T-helper 2 cell treated with Interferon-gamma antibody and Interleukin-4, amounts not matched to agents 100 ng/mL and 5 ng/mL, for 36 hours (primary cell): Measurements from ENCODE around the gene FSTL3. TPM values are rescaled to one million over a fixed set of nuclear protein-coding genes. Genes with fewer than 3 reads are reported as not detected.
"Not testable (repeated sequence)": the region's sequence is repeated elsewhere in the genome, so short reads cannot be mapped to it uniquely, and the experiment has no call there.

ENCODE experiments used
- intact Hi-C: fragments of 100-400 bp; cut with micrococcal nuclease; formaldehyde crosslinking; loops from one replicate; pipeline ENCODE4 v1.15.1; 2023
- total RNA-seq: library from RNA; stranded (reverse); gene quantifications from 2 replicates; pipeline ENCODE4 v1.2.3, GENCODE V29; 2022

FSTL3 gene
- total RNA-seq, 1 donor from 2014 or later = 3.3 TPM

DNA sequence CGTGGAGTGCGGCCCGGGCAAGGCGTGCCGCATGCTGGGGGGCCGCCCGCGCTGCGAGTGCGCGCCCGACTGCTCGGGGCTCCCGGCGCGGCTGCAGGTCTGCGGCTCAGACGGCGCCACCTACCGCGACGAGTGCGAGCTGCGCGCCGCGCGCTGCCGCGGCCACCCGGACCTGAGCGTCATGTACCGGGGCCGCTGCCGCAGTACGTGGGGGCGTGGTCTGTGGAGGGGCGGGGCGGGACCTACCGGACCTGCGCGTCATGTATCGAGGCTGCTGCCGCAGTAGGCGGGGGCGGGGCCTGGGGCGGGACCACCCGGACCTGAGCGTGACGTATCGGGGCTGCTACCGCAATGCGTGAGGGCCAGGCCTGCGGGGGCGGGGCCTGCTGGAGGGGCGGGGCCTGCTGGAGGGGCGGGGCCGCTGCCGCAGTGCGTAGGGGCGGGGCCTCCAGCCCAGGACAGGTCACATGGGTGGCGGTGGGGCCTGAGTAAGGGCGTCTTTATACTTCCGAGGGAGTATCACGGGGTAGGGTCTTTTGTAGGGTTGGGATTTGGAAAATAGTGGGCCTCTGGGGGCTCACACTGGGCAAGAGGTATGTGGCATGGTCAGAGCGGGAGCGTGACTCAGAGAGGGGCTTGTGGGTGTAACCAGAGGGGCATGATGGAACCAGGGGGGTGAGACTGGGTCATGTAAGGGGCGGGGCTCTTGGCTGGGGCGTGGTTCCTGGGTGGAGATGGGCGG is 4.3 kb downstream of the FSTL3 start:
- intact Hi-C loops = loop anchor here (1.0 to 2.0 kb wide), 5 partner anchors 17 to 182 kb away; partner anchors contain the start of genes FGF22, PTBP1 and RNF126

DNA sequence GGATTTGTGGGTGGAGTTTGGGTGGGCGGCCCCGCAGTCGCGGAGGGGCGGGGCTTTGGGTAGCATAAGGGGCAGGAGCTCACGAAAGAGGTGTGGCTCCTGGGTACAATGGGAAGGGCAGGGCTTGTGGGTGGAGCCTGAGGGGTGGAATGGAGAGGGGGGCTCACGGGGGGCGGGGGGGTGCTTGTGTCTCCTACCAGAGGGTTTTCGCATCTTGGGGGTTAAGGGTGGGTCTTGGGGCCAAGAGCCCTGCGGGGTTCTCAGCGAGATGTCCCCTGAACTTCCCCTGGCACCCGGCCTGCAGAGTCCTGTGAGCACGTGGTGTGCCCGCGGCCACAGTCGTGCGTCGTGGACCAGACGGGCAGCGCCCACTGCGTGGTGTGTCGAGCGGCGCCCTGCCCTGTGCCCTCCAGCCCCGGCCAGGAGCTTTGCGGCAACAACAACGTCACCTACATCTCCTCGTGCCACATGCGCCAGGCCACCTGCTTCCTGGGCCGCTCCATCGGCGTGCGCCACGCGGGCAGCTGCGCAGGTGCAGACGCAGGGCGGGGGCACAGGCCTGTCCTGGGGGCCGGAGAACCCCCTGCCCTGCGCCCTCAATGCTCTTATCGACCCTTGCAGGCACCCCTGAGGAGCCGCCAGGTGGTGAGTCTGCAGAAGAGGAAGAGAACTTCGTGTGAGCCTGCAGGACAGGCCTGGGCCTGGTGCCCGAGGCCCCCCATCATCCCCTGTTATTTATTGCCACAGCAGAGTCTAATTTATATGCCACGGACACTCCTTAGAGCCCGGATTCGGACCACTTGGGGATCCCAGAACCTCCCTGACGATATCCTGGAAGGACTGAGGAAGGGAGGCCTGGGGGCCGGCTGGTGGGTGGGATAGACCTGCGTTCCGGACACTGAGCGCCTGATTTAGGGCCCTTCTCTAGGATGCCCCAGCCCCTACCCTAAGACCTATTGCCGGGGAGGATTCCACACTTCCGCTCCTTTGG is 5.1 kb downstream of the FSTL3 start:
- intact Hi-C loops = loop anchor here (2.0 kb wide), 2 partner anchors 21 to 181 kb away; no protein-coding TSS in a partner anchor

DNA sequence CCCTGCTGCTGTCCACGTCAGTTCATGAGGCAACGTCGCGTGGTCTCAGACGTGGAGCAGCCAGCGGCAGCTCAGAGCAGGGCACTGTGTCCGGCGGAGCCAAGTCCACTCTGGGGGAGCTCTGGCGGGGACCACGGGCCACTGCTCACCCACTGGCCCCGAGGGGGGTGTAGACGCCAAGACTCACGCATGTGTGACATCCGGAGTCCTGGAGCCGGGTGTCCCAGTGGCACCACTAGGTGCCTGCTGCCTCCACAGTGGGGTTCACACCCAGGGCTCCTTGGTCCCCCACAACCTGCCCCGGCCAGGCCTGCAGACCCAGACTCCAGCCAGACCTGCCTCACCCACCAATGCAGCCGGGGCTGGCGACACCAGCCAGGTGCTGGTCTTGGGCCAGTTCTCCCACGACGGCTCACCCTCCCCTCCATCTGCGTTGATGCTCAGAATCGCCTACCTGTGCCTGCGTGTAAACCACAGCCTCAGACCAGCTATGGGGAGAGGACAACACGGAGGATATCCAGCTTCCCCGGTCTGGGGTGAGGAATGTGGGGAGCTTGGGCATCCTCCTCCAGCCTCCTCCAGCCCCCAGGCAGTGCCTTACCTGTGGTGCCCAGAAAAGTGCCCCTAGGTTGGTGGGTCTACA is 6.6 kb downstream of the FSTL3 start:
- intact Hi-C loops = no loop called here

DNA sequence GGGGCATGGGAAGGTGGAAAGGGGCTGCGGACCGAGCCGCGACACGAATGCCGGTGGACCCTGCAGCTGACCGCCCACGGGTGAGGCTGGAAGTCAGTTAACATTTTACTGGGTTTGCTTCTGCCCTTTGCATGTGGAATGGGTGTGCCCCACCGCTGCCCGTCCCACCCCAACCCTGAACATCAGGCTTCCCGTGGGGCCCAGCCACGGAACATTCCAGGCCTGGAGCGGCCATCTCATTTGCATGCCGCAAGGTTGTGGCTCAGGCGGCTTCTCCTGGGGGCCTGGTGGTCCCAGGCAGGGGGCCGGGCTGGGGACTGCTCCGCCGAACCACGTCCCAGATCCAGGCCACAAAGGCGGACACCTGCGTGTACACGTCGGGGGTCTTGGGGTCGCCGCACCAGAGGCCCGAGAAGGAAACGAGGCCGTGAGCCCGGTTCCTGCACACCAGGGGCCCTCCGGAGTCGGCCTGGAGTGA is 9.3 kb downstream of the FSTL3 start:
- intact Hi-C loops = no loop called here

DNA sequence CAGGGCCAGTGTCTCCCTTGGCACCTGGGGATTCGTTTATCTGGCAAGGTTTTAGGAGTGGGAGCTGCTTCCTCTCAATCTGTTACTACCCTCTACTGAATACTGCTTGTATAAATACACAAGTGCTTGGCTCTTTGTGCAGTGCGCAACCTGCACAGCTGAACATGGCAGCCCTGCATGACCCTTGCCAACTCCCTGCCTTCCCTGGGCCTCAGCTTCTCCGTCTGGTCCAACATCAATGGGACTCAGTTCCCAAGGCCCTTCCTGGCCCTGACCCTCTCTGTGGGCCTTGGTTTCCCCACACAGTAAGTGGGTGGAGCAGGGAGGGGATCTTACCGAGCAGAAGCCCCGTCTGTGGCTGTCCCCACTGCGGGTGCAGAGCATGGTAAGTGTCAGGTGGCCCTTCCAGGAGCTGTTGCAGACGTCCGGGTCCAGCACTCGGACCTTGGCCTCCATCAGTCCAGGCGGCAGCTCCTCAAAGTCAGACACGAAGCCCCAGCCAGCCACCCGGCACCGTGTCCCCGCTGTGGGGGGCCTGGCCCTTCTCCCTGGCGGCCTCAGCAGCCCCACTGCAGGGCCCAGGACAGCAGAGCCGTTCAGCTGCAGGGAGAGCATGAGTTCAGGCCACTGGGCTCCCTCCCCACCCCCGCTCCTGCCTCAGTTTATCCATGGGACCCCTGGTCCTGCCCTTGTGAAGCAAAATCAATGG is 10.6 kb downstream of the FSTL3 start:
- intact Hi-C loops = no loop called here

DNA sequence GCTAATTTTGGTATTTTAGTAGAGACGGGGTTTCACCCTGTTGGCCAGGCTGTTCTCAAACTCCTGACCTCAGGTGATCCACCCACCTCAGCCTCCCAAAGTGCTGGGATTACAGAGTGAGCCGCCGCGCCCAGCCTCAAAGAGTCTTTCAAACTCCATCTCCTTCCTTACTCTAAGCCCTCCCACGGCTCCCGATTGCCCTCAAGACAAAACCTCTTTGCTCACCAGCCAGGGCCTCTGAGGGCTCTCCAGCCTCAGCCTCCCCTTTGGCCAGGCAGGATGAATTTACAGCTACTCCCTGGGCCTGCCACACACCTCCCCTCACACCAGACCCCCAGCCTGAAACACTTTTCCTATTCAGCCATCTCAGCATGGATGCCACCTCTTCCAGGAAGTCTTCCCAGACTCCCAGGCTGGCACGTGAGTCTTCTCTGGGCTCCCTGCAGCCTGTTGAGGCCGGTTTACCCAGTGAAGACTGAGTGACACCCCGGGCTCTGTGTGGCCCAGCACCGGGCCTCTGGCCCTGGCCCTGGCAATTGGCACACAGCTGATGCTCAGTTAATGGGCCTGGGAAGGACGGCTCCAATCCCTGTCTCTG is 11.5 kb downstream of the FSTL3 start:
- intact Hi-C loops = no loop called here

DNA sequence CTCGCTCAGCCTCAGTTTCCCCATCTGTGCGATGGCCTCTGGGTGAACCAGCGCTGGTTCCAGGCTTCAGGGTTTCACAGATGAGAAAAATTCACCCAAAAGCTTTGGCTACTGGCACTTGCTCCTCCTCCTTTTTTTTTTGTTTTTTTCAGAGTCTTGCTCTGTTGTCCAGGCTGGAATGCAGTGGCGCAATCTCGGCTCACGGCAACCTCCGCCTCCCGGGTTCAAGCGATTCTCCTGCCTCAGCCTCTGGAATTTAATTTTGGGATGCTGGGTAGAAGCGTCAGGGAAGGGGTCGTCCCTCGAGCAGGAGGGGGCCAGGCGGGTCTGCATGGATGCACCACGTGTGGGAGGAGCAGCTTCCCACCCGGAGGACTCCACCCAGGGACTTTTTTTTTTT is 12.0 kb downstream of the FSTL3 start:
- intact Hi-C loops = no loop called here

DNA sequence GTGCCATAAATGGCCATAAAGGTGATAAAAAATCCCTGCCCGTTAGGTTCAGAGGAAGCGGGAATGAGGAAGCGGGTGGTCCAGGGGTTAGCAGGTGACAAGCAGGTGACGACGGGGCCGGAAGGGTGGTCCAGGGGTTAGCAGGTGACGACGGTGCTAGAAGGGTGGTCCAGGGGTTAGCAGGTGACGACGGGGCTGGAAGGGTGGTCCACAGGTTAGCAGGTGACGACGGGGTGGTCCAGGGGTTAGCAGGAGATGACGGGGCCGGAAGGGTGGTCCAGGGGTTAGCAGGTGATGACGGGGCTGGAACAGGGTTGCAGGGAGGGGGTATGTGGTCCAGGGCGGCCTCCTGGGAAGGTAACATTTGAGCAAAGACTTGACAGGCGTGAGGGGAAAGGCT is 12.8 kb downstream of the FSTL3 start:
- intact Hi-C loops = no loop called here

DNA sequence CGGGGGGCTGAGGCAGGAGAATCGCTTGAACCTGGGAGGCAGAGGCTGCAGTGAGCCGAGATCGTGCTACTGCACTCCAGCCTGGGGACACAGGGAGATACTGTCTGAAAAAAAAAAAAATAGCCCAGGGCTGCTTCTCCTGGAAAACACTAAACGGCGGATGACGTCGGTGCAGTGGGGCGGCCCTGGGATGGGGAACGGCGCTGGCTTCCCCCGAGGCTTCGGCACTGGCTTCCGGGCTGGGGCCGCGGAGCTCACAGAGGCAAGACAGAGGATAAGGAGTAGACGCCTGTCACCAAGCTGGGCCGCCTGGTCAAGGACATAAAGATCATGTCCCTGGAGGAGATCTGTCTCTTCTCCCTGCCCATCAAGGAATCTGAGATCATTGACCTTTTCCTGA is 14.0 kb downstream of the FSTL3 start:
- intact Hi-C loops = no loop called here

DNA sequence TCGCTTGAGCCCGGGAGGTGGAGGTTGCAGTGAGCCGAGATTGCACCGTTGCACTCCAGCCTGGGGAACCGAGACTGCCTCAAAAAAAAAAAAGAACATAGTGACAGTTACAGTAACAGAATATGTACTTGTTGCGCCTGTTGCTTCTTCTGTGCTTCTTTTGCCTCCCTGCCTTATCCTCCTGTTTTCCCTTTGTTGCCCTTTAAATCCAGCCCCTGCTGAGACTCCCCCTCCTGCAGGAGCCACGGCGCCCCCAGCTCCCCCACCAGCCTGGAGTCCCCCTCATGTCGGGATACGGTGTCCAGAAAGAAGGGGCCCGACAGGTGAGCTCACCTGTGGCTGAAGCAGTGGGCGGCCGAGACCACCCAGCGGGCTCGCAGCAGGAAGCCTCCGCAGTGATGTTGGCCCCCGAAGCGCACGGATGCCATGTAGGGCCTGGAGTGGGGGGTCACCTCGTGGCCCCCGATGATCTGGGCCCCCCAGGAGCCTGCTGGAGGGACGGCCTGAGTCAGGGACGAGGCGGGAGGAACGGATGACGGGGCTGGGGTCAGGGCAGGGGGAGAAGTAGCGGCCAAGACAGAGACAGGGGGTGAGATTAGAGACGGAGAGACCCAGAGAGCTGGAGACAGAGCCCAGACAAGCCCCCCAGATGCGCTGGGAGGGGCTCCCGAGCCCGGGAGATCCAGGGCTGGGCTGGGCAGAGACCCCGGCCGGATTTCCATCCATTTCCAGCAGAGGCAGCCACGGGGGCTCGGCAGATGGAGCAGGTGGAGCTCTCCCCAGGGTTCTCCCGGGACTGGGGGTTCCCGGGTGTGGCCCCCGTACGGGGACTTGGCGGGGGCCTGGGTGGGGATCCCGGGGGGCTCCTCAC is 18.5 kb downstream of the FSTL3 start:
- intact Hi-C loops = no loop called here

DNA sequence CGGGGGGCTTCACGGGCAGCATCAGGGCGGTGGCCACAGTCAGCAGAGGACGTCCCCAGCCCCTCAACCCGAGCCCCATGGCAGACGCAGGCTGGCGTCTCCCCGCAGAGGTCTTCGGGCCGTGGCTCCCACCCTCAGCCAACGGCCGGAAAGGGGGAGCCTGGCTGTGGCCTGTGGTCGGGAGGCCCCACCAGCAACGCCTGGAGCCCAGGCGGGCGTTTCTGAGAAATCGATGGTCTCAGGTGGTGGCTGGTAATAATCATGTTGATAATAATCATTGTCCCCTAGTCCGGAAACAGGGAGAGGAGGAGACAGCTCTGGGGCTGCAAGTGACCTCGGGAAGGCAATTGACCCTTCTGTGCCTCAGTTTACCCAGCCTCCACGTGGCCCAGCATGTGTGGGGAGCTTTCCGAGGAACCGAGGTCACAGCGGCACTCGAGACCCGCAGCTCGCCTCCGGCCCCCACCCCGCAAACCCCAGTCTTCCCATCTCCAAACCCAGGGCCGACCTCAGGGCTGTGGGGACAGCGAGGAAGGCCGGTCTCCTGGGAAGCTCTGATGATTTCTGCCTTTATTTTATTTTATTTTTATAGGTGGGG is 19.3 kb downstream of the FSTL3 start, which contains the start of gene PRSS57:
Gene PRSS57, minus strand, starts transcription at position 101 of the 598 bp plus-strand sequence. Its CDS starts 22 bp downstream, at position 79.
- intact Hi-C loops = no loop called here

DNA sequence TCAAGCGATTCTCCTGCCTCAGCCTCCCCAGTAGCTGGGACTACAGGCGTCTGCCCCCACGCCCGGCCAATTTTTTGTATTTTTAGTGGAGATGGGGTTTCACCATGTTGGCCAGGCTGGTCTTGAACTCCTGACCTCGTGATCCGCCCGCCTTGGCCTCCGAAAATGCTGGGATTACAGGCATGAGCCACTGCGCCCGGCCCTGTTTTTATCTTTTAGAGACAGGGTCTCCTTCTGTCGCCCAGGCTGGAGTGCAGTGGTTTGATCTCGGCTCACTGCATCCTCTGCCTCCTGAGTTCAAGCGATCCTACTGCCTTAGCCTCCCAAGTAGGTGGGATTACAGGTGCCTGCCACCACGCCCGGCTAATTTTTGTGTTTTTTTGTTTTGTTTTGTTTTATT is 22.3 kb downstream of the FSTL3 start:
- intact Hi-C loops = not testable (repeated sequence)

DNA sequence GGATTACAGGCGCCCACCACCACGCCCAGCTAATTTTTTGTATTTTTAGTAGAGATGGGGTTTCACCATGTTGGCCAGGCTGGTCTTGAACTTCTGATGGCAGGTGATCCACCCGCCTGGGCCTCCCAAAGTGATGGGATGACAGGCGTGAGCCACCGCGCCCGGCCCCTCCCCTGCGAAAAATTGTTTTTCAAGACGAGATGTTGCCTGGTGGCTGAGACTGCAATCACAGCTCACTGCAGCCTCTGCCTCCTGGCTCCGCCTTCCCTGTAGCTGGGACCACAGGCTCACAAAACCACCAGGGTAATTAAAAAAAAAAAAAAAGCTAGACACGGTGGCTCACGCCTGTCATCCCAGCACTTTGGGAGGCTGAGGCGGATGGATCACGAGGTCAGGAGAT is 23.7 kb downstream of the FSTL3 start:
- intact Hi-C loops = not testable (repeated sequence)

DNA sequence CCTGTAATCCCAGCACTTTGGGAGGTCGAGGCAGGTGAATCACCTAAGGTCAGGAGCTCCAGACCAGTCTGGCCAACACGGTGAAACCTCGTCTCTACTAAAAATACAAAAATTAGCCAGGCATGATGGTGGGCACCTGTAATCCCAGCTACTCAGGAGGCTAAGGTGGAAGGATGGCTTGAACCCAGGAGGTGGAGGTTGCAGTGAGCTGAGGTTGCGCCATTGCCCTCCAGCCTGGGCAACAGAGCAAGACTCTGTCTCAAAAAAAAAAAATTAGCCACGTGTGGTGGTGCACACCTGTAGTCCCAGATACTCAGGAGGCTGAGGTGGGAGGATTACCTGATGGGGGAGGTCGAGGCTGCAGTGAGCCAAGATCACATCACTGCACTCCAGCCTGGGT is 26.7 kb downstream of the FSTL3 start:
- intact Hi-C loops = loop anchor here (2.0 kb wide), 1 partner anchor 22 kb away; no protein-coding TSS in a partner anchor

DNA sequence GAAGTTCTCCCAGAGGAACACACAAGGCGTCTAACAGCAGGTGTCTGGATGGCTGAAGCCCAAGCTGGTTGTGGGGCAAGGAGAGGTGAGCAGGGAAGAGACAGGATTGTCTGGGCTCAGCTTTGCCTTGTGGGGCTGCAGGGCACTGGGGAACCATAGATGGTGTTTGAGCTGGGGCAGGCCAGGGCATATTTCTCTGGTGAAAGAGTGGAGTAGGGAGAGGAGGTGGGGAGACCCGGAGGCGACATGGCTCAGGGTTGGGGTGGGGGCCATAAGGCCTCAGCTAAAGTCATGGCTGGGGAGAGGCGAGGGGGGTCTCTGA is 27.1 kb downstream of the FSTL3 start:
- intact Hi-C loops = loop anchor here (2.0 kb wide), 1 partner anchor 22 kb away; no protein-coding TSS in a partner anchor

DNA sequence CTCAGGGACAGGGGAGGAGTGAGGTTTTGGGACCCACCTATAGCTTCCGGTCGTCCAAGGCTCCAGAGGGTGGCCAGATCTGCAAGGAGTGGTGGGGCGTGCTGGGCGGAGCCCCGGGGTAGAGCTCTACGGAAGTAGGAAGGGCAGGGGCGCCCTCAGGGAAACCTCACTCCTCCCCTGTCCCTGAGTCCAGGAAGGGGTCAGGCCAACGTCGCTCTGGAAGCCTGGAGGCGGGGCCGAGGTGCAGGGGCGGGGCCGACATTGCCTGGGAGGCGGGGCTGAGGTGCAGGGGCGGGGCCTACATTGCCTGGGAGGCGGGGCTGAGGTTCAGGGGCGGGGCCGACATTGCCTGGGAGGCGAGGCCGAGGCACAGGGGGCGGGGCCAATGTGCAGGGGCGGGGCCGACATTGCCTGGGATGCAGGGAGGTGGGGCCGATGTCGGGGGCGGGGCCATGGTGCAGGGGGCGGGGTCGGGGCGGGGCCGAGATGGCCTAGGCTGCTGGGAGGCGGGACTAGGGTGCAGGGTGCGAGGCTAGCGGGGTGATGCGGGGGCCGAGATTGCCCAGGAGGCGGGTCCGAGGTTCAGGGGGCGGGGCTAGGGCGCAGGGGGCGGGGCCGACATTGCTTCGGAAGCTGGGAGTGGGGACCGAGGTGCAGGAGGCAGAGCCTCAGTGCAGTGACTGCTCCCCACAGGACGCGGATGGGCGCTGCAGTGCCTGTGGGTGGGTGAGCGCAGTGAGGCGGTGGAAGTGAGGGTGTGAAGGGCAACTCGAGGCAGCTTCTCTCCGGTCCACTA is 27.7 kb downstream of the FSTL3 start:
- intact Hi-C loops = loop anchor here (2.0 kb wide), 1 partner anchor 23 kb away; no protein-coding TSS in a partner anchor

DNA sequence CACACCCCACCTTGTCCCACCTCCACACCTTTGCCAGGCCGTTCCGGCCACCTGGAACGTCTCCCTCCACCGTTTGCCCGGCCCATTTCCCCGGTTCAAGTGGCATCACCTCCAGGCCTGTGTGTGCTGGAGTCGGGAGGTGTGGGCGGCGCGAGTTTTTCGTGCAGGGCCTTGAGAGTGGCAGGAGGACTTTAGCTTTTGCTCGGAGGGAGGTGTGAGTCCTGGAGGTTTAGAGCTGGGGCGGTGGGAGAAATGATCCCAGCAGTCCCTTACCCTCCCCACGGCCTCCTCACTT is 28.2 kb downstream of the FSTL3 start:
- intact Hi-C loops = no loop called here
